ENCODE measurements around the gene DPP10.

The DPP10 gene

DNA sequence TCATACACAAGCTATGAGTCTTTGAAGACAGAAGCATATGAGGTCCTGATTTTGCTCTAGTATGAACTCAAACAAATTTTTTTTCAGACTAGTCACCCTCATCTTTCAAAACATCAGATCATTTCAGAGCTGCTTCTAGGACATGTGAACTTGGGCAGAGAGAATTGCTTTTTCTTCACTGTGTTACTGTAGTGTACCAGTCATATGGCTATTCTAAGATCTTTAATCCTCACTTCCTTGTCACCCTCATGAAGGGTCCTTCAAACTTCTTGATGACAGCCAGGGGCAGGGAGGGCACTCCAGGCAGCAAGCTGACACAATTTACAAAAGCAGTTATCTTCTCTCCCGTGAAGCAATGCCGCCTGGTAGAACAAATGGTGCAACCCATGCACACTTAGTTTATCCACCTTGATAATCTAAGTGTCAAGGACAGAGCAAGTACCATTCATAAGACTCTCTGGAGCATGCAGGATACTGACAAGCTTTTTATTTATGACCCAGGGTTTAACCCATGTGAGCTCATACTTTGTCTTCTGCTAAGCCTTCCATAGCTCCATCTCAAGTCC is 200.6 kb downstream of the DPP10 start:
- Histone ChIP-seq H3K27me3 (ENCODE audit: insufficient read depth, low read length, poor library complexity) (no peaks in the 10 kb centered on the region), H3K79me2 (ENCODE audit: insufficient read depth, low read length) (no peaks in the 10 kb centered on the region), H3K36me3 (ENCODE audit: insufficient read depth, low read length) (no peaks in the 10 kb centered on the region), H3K4me1 (ENCODE audit: insufficient read depth, low read length) (no peaks in the 10 kb centered on the region), H4K20me1 (ENCODE audit: insufficient read depth, low read length) (no peaks in the 10 kb centered on the region), H2AFZ (ENCODE audit: low read depth, low read length) (no peak overlapping the region), H3K4me2 (ENCODE audit: insufficient read depth, low read length) (no peak overlapping the region), H3K9ac (ENCODE audit: low read depth, low read length) (no peak overlapping the region), H3K27ac (ENCODE audit: low read length) (no peak overlapping the region), H3K9me3 (ENCODE audit: insufficient read depth, low read length, severe bottlenecking) (no peaks in the 10 kb centered on the region), H3K4me3 (ENCODE audit: low read depth in 1 of 2, low read length in 2 of 2) (no peak overlapping the region)
- ATAC-seq (ENCODE audit: insufficient read depth, low read depth) (no peak), DNase-seq (no peak)
- TF ChIP-seq EZH2 (IDR thresholded peaks at IDR 0.05; ENCODE audit: borderline replicate concordance, low read depth, low read length, severe bottlenecking), result no peak
- TF ChIP-seq, protein P1, sequence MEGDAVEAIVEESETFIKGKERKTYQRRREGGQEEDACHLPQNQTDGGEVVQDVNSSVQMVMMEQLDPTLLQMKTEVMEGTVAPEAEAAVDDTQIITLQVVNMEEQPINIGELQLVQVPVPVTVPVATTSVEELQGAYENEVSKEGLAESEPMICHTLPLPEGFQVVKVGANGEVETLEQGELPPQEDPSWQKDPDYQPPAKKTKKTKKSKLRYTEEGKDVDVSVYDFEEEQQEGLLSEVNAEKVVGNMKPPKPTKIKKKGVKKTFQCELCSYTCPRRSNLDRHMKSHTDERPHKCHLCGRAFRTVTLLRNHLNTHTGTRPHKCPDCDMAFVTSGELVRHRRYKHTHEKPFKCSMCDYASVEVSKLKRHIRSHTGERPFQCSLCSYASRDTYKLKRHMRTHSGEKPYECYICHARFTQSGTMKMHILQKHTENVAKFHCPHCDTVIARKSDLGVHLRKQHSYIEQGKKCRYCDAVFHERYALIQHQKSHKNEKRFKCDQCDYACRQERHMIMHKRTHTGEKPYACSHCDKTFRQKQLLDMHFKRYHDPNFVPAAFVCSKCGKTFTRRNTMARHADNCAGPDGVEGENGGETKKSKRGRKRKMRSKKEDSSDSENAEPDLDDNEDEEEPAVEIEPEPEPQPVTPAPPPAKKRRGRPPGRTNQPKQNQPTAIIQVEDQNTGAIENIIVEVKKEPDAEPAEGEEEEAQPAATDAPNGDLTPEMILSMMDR (IDR thresholded peaks at IDR 0.05; ENCODE audit: borderline replicate concordance, extremely low read depth, low read length, poor library complexity, severe bottlenecking), result no peak

DNA sequence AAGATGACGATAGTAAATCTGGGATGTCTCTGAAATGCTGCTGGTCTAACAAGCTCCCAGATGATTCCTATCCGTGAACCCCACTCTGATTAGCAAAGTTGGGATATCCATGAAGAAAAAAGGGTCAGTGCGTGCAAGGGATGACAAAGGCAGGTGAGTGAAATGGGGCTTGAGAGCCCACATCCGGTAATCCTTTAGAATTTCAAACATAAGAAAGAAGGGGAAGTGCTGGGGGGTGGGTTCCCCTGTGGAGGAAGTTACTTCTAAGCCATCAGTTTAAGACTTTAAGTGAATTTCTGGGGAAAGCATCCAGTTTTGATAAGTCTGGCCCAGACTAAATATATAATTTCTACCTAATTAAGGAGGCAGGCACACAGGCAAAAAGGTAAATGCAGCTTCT is 209.5 kb downstream of the DPP10 start:
- Histone ChIP-seq H3K9me3 (ENCODE audit: insufficient read depth, low read length, severe bottlenecking) (no peaks in the 10 kb centered on the region), H4K20me1 (ENCODE audit: insufficient read depth, low read length) (no peaks in the 10 kb centered on the region), H3K4me1 (ENCODE audit: insufficient read depth, low read length) (no peaks in the 10 kb centered on the region), H3K4me2 (ENCODE audit: insufficient read depth, low read length) (no peak overlapping the region), H3K36me3 (ENCODE audit: insufficient read depth, low read length) (no peaks in the 10 kb centered on the region), H3K27ac (ENCODE audit: low read length) (no peak overlapping the region), H3K79me2 (ENCODE audit: insufficient read depth, low read length) (no peaks in the 10 kb centered on the region), H3K9ac (ENCODE audit: low read depth, low read length) (no peak overlapping the region), H3K27me3 (ENCODE audit: insufficient read depth, low read length, poor library complexity) (no peaks in the 10 kb centered on the region), H3K4me3 (ENCODE audit: low read depth in 1 of 2, low read length in 2 of 2) (no peak overlapping the region), H2AFZ (ENCODE audit: low read depth, low read length) (no peak overlapping the region)
- no peak for TF ChIP-seq EZH2 (IDR thresholded peaks at IDR 0.05; ENCODE audit: borderline replicate concordance, low read depth, low read length, severe bottlenecking)
- TF ChIP-seq, protein P1 (IDR thresholded peaks at IDR 0.05; ENCODE audit: borderline replicate concordance, extremely low read depth, low read length, poor library complexity, severe bottlenecking), result no peak
- ATAC-seq (ENCODE audit: insufficient read depth, low read depth) (no peak), DNase-seq (no peak)

DNA sequence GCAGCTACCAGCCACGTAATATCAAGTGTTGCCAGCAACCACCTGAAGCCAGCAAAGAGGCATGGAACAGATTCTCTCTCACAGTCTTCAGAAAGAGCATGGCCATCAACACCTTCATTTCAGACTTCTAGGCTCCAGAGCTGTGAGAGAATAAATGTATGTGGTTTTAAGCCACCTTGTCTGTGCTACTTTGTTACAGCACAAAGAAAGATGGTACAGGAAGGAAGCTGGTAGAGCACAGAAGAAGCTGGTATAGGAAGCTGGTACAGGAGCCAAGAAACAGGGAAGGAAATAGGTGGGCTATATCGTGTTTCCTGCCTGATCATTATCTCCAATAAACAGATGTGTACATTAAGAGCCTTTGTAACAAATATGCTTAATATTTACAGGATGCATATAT is 217.4 kb downstream of the DPP10 start:
- Histone ChIP-seq H3K4me3 (ENCODE audit: low read depth in 1 of 2, low read length in 2 of 2) (no peak overlapping the region), H4K20me1 (ENCODE audit: insufficient read depth, low read length) (no peaks in the 10 kb centered on the region), H2AFZ (ENCODE audit: low read depth, low read length) (no peak overlapping the region), H3K27ac (ENCODE audit: low read length) (no peak overlapping the region), H3K36me3 (ENCODE audit: insufficient read depth, low read length) (no peaks in the 10 kb centered on the region), H3K79me2 (ENCODE audit: insufficient read depth, low read length) (no peaks in the 10 kb centered on the region), H3K4me1 (ENCODE audit: insufficient read depth, low read length) (0 out of 2 replicates have a peak, but pooled peaks cover 3% of the 10 kb centered on the region), H3K9ac (ENCODE audit: low read depth, low read length) (no peak overlapping the region), H3K27me3 (ENCODE audit: insufficient read depth, low read length, poor library complexity) (no peaks in the 10 kb centered on the region), H3K9me3 (ENCODE audit: insufficient read depth, low read length, severe bottlenecking) (no peaks in the 10 kb centered on the region), H3K4me2 (ENCODE audit: insufficient read depth, low read length) (no peak overlapping the region)
- DNase-seq (no peak), ATAC-seq (ENCODE audit: insufficient read depth, low read depth) (peak; percentile 64; the same call in 2 of the 3 replicates)
- TF ChIP-seq, protein P1 (IDR thresholded peaks at IDR 0.05; ENCODE audit: borderline replicate concordance, extremely low read depth, low read length, poor library complexity, severe bottlenecking), result no peak
- TF ChIP-seq EZH2 (IDR thresholded peaks at IDR 0.05; ENCODE audit: borderline replicate concordance, low read depth, low read length, severe bottlenecking), result no peak

Data from DND-41 (cell line).